EH (cell line): ENCODE measurements around the gene TMEM87B.
"Not testable (repeated sequence)": the region's sequence is repeated elsewhere in the genome, so short reads cannot be mapped to it uniquely, and the experiment has no call there.

Experiments
- DNase-seq: peaks from one replicate; pipeline ENCODE4 v3.0.0-alpha.2; 2015; ENCODE audit warnings: low read depth

The TMEM87B gene

DNA sequence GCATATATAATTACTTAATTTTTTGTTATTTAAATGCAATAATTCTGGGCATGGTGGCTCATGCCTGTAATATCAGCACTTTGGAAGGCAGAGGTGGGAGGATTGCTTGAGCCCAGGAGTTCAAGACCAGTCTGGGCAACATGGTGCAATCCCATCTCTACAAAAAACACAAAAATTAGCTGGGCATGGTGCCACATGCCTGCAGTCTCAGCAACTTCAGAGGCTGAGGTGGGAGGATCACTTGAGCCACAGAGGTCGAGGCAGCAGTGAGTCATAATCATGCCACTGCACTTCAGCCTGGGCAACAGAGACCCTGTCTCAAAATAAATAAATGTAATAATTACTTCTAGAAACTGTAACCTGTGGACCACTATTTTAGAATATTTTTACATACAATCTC lies 21.5 kb upstream of the TMEM87B start:
- DNase-seq, result peak; percentile 50

DNA sequence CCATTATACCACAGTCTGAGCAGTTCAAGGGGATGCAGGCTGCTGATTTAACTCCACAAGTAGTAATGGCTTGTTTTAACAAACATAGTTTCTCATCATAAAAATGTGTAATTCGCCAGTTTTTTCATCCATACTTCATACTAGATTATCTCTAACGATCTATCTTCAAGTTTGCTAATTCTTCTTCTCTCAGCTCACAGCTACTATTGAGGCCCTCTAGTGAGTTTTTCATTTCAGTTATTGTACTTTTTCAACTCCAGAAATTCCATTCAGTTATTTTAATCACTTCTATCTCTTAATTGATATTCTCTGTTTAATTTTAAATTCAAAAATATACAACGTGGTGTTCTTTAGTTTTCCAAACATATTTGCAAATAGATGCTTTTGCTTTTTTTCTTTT lies 20.1 kb upstream of the TMEM87B start:
- DNase-seq, result no peak

DNA sequence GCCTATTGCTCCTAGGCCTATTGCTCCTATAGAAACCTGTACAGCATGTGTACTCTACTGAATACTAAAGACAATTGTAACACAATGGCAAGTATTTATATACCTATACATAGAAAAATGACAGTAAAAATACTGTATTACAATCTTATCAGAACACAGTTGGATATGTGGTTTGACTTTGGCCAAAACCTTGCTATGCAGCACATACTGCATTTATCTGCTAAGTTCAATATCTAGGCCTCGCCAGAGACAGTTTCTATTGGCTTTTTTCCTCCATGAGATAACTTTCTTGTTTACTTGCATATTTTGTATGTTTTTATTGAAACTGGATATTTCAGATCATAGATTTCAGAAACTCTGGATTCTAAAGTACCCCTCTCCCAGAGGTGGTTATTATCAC lies 19.3 kb upstream of the TMEM87B start:
- DNase-seq, result no peak

DNA sequence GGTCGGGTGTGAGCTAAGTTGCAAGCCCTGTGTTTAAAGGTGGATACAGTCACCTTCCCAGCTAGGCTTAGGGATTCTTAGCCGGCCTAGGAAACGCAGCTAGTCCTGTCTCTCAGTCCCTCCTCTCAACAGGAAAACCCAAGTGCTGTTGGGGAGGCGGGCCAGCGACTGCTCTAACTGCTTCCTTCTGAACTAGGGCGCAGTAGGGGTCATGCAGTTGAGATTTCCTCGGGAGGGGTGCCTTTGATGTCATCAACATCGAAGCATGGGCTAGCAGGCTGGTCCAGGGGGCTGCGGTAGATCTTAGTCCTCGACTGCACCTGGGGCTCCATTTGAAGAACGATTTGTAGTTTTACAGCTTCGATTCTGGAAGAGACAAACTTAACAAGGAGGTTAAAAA lies 15.5 kb upstream of the TMEM87B start:
- DNase-seq, result not testable (repeated sequence)

DNA sequence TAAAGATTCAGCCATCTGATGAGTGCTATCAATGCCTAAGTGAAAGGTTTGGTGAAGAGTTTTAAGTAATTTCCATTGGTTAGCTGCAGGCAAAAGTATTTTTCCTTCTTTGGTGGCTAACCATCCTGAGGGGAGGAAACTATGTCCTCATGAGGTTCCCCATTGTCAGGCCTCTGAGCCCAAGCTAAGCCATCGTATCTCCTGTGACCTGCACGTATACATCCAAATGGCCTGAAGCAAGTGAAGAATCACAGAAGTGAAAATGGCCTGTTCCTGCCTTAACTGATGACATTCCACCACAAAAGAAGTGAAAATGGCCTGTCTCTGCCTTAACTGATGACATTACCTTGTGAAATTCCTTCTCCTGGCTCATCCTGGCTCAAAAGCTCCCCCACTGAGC lies 15.0 kb upstream of the TMEM87B start:
- not testable (repeated sequence) for DNase-seq

- not testable (repeated sequence) for DNase-seq
Measured at GRCh38 chr2:112041460-112041859, 13.6 kb upstream of the TMEM87B start.

GRCh38 chr2:112045446-112046014 lies 9.5 kb upstream of the TMEM87B start:
- no peak for DNase-seq

- no peak for DNase-seq
Measured at GRCh38 chr2:112046231-112046630, 8.8 kb upstream of the TMEM87B start.

GRCh38 chr2:112047537-112048235 lies 7.4 kb upstream of the TMEM87B start:
- no peak for DNase-seq

DNA sequence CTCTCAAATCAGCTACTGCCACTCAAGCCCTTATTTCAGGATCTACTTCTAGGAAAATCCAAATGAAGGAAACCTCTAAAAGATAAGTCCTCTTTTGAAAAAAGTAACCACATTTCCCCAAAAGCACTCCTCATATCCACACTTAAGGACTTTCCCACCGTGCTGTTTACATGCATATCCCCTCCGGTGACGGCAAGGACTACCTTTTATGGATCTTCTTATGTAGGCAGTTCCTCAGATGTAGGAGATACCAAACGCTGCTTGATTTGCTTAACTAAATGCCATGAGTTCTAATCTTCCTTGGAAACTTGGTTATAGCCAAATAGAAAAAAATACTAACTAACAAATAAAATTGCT lies 6.9 kb upstream of the TMEM87B start:
- no peak for DNase-seq

- peak; percentile 60 for DNase-seq
Measured at GRCh38 chr2:112048887-112049286, 6.2 kb upstream of the TMEM87B start.

DNA sequence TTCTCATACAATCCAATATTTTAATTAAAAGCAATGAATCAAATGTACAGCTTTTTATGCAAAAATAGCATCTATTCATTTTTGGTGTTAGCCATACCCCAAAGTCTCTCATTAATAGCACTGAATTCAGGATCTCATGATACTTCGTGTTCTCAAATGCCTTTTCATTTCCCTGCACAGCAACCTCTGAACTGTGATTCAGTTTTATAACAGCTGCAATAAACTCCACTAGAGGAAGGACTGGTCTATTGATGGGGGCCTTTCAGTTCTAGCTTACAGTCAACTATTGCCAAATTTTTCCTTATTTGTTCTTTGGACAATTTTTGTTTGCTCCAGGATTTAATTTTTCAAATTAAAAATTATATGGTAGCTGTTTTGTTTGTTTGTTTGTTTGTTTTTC lies 4.8 kb upstream of the TMEM87B start:
- DNase-seq, result no peak

- DNase-seq, result peak; percentile 97
Measured at GRCh38 chr2:112053917-112054846, 887 bp upstream of the TMEM87B start.

GRCh38 chr2:112055730-112056625 lies 909 bp downstream of the TMEM87B start:
- DNase-seq, result peak; percentile 97

GRCh38 chr2:112056626-112056987 lies 1.5 kb downstream of the TMEM87B start:
- no peak for DNase-seq

- DNase-seq, result no peak
Measured at GRCh38 chr2:112059671-112060070, 4.6 kb downstream of the TMEM87B start.

DNA sequence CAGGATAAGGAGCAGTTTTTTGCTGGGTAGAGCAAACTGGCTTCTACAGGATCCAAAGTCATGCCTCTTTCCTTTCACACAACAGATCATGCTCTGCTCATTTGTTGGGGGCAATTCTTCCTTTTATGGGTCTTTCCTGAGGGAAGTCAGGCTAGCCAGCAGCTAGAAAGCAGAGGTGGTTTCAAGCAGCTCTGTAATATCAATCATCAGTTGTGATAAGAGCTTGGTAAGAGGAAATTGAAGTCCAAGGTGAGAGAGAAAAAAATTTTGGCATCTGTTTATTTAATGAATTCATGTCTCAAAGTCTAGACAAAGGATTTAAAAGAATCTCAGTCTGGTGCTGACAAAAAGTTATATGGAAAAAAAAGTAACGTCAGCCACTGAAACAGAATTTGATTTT lies 6.2 kb downstream of the TMEM87B start:
- no peak for DNase-seq

DNA sequence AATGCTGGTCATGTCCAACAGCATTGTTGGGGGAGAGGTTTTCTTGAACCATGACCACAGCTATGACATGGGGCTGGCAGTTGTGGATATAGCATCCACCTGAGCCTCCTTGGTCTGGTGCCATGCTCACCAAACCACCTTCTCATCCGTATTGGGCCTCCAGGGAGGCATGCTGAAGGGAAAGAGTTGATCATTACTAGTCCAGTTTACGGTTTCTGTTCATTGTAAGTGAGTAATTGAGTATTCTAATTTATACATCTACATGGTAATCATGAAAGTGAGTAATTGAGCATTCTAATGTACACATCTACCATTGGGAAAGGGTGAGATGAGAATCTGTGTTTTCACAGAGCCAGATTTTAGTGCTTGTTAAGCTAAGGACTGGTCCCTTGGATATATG lies 6.8 kb downstream of the TMEM87B start:
- no peak for DNase-seq

GRCh38 chr2:112062894-112063293 lies 7.8 kb downstream of the TMEM87B start:
- no peak for DNase-seq

GRCh38 chr2:112065486-112065885 lies 10.4 kb downstream of the TMEM87B start:
- no peak for DNase-seq

- DNase-seq, result peak; percentile 89
Measured at GRCh38 chr2:112065966-112066365, 10.9 kb downstream of the TMEM87B start.

- DNase-seq, result not testable (repeated sequence)
Measured at GRCh38 chr2:112069794-112070193, 14.7 kb downstream of the TMEM87B start.
